Renal cortex interstitium (tissue), 11 donors: ENCODE measurements around the gene PDYN. TPM values are rescaled to one million over a fixed set of nuclear protein-coding genes. Genes with fewer than 3 reads are reported as not detected.
A peak's percentile ranks its signal among the peaks of the same experiment; 100 is the strongest.

Experiments used
- DNase-seq, 11 donors: peaks; one replicate each; pipeline ENCODE4 v3.0.0-alpha.2; 2013; ENCODE audit warnings: low read depth in 9 of 11, low spot score in 4 of 11; ENCODE audit errors: extremely low read depth in 1 of 11
- polyA plus RNA-seq, 3 donors: library from polyadenylated mRNA; unstranded; fragments of 120-200 nt; gene quantifications; one replicate each; pipeline ENCODE4 v1.2.1, GENCODE V29; 2013; ENCODE audit not compliant: insufficient read length in 3 of 3

The PDYN gene
- polyA plus RNA-seq, 3 donors = 0.24 to 0.56 (median 0.46) TPM

- DNase-seq = no peak
Observed at GRCh38 chr20:1941226-1941625, 52.6 kb downstream of the PDYN start.

GRCh38 chr20:1940581-1940980, 53.3 kb downstream of the PDYN start:
- no peak for DNase-seq

- DNase-seq = no peak
Observed at GRCh38 chr20:1939270-1939595, 54.6 kb downstream of the PDYN start.

- no peak for DNase-seq
Observed at GRCh38 chr20:1938464-1939269, 55.2 kb downstream of the PDYN start.

GRCh38 chr20:1937316-1937976, 56.4 kb downstream of the PDYN start:
- DNase-seq = no peak

GRCh38 chr20:1935696-1936366, 58.0 kb downstream of the PDYN start:
- DNase-seq = no peak

GRCh38 chr20:1934721-1935573, 58.9 kb downstream of the PDYN start:
- DNase-seq = peak in 1 of 11 donors; percentile 16

- no peak for DNase-seq
Observed at GRCh38 chr20:1934156-1934555, 59.7 kb downstream of the PDYN start.

- DNase-seq = no peak
Observed at GRCh38 chr20:1933465-1933870, 60.4 kb downstream of the PDYN start.

GRCh38 chr20:1932971-1933370, 60.9 kb downstream of the PDYN start:
- no peak for DNase-seq

- DNase-seq = no peak
Observed at GRCh38 chr20:1931830-1932229, 62.0 kb downstream of the PDYN start.

GRCh38 chr20:1930165-1930564, 63.7 kb downstream of the PDYN start:
- no peak for DNase-seq

GRCh38 chr20:1929460-1929859, 64.4 kb downstream of the PDYN start:
- no peak for DNase-seq

- no peak for DNase-seq
Observed at GRCh38 chr20:1928782-1929181, 65.1 kb downstream of the PDYN start.

Other genes starting within 250 kb of the PDYN start
- 10 to 100 TPM; 24.4 to 28.1 (median 27.9) TPM for gene SIRPA, start 98.7 kb downstream of the PDYN start, polyA plus RNA-seq
- 10 to 100 TPM; 17.5 to 19.8 (median 19.3) TPM for gene STK35, start 107.8 kb upstream of the PDYN start, polyA plus RNA-seq